ENCODE data around the gene PREX1.
A peak's percentile ranks its signal among the peaks of the same experiment; 100 is the strongest.

The PREX1 gene

DNA sequence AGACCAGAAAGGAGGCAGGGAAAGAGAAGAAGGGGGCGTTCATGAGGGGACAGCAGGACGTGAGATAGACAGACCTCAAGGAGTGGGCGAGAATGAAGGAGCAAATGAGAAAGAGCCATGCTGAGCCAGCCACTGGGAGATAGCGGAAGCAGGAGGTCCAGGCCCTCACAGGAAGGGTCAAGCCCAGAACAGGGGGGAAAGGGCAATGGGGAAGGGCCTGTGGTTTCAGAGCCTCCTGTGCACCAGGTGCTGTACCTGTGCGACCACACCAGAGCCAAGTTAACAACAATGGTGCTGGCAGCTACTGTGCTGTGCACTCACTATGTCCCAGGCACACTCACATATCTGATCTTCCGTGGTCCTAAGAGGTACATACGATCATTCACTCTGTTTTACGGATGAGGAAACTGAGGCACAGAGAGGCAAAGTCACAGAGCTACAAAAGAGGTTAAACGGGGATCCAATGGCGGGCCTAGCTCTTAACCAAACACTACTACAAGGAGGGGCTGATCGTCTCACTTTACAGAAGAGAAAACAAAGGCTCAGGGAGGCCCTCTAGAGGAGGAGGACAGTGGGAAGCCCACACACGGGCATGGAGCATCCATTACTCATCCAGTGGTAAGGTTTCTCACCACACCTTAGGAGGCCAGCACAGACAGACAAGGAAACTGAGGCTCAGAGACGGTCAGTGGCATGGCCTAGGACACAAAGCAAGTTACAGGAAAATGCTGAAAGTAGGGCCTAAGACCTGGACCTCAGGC lies 129.1 kb downstream of the PREX1 start:
- DNase-seq (ENCODE audit: low spot score), result no peak

DNA sequence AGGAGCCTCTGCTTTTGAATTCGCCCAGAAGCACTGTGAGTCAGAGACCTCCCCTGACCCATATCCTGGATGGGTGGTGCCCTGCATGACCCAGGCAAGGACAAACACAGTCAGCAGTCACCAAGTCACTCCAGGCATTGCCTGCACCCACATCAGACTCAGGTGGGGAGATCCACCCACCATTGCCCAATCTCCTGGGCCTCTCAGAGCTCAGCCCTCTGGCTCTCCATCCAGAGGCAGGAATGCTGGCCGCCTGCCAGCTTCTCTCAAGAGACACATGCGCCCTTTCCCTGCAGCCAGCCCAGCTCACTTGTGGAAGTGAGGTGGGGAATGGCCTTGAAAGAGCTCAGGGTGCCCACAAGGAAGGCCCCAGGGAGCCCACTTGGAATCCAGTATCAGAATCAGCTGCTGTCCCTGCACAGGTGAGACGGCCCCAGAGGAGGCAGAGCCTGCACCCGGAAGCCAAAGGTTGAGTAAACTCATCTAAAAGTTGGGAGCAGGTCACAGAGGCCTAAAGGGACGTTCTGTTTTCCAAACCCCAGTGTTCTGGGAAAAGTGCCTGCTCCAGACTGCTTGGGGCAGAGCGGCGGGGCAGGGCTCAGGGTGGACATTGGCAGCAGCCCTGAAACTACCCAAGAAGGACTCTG lies 129.8 kb downstream of the PREX1 start:
- no peak for DNase-seq (ENCODE audit: low spot score)

DNA sequence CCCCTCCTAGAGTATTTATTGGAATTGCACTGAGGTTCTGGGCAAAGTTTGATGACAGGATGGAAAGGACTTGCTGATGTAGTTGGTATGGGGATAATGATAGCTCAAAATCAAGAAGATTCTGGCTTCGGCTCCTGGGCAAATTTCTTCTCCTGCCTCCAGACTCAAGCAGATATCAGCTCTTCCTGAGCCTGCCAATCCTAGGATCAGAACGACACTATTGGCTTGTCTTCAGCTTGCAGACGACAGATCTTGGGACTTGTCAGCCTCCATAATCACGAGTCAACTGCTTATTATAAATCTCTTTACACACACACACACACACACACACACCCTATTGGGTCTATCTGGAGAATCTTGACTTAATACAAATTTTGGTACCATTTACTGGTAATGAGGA lies 131.1 kb downstream of the PREX1 start:
- DNase-seq (ENCODE audit: low spot score), result no peak

DNA sequence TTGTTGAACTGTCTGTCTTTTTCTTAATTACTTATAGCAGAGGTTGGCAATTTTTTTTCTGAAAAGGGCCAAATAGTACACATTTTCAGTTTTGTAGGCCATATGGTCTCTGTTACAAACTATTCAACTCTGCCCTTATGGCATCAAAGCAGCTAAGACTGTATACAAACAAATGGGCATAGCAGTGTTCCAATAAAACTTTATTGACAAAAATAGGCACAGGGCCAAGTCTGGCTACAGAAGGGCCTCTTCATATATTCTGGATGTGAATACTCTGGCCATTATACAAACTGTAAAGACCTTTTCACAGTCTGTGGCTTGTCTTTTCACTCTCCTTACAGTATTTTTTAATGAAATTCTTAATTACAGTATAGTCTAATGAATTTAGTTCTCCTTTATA lies 132.1 kb downstream of the PREX1 start:
- no peak for DNase-seq (ENCODE audit: low spot score)

DNA sequence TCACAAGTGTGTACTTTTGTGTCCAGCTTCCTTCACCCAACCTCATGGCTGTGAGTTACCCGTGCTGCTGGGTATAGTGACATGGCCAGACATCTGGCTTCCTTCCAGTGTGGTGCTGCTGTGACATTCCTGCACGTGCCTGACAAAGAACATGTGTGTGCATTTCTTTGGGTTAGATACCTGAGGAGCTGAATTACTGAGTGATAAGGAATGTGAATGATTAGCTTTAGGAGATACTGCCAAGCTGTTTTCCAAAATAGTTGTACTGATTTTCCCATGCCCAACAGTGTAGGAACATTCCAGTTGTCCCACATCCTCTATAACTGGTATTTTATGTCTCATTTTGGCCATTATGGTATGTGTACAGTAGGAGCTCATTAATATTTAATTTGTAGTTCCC lies 132.5 kb downstream of the PREX1 start:
- no peak for DNase-seq (ENCODE audit: low spot score)

DNA sequence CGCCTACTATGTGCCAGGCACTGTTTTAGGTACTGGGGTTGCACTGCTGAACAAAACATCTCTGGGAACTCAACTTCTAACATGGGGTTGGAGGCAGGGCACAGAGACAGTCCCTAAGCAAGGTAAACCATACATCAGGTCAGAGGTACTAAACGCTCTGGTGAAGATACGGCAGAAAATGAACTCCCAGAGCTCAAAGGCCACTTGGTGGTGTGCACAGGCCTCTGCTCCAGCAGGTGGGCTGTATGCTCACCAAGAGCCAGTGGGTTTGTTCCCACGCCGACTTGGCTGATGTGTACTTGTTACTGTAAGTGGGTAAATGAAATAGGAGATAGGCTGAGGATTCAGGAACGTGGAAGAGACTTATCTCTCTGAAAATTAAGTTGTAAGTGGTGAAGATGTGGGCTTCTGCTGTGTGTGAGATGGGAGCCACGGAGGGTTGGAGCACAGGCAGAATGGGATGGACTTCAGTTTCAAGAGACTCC lies 133.4 kb downstream of the PREX1 start:
- no peak for DNase-seq (ENCODE audit: low spot score)

DNA sequence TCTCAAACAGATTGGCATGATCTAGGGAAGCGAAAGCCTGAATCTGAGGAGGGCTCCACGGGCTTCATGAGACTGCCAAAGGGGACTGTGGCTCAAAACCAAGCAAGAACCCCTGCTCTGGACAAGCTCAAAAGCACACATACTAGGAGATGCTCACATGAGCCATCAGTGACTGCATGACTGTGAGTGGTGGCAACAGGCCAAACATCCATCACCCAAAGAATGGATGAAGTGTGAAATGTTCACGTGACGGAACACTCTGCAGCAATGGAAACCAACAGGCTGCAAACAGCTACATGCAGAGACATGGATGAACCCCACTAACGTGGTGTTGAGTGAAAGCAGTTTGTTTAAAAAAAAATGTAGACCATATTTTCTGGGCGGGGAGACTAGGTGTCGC lies 136.3 kb downstream of the PREX1 start:
- DNase-seq (ENCODE audit: low spot score), result no peak

DNA sequence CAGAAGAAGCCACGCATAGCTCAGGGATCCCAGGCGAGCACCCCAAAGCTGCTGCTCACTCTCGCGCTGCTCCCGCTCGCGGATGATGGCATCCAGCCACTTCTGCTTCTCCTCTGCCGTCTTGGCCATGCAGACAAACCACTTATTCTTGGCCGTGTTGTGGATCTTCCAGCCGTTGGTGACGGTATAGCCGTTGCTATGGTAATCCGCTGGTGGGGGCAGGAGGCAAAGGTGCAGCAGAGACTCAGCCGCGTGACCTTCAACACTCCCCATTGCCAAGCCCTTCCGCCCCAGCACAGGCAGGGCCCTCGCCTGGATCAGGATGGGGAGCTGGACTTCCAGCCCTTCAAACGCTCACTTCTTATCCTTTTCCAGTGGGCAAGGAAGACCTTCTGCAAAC lies 136.9 kb downstream of the PREX1 start:
- DNase-seq (ENCODE audit: low spot score), result no peak

DNA sequence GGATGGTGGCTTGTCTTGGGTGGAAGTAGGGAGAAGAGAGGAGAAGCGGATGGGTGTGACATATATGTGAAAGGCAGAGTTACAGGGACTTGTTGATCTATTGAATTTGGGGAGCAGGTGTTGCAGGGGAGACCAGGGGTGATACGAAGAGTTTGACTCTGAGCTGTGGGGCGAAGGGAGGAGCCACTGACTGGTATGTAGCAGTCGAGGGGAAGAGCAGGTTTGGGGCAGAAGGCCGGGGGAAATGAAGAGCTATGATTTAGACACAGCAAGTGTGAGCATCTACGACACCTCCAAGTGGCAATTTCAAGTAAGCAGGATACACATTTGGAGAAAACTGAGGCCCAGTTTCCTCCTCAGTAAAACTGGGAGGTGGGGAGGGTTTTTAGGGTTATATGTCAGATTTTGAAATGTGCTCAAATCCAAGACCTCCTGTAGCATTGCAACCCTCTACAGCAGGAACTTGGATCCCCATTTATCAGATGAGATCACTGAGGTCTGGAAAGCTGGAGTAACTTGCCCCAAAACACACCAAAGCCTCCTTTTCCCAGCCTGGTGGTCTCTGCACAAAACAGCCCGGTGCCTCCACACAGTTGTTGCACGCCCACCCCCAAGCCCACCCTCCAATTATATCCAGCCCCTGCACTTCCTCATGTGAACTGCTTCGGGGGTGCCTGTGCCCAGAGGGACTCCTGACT lies 137.8 kb downstream of the PREX1 start:
- no peak for DNase-seq (ENCODE audit: low spot score)

DNA sequence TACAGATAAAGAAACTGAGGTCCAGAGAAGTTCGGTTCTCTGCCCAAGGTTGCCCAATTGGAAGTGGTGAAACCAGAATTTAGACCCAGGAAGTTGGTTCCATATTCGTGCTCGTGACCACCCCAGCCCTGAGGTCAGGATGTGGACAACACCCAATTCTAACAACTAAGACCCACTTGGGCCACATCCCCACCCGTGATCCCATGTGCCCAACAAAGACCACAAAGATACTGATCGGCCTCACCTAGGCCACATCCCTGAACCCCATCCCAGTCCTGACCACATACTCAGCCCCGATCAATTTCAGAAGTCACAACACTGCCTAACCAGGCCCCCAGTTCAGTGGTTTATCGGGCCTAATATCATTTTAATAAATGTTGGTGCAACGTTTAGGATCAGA lies 138.4 kb downstream of the PREX1 start:
- DNase-seq (ENCODE audit: low spot score), result no peak

DNA sequence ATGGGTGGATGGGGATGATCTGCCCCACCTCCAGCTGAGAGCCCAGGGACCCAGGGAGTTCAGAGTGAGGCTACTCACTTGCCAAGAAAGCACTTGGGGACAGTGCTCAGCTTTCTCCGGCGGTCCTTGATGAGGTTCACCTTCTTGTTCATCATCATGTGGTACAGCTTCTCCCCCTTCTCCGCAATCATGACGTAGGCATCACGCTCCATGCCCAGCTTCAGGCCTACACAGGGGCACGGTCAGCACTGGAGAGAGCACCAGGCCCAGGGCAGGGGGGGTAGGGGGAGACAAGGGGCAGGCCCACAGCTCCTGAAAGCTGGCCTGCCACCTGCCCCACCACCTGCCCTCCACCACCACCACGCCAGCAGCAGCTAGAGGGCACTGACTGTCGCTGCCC lies 139.2 kb downstream of the PREX1 start:
- no peak for DNase-seq (ENCODE audit: low spot score)

DNA sequence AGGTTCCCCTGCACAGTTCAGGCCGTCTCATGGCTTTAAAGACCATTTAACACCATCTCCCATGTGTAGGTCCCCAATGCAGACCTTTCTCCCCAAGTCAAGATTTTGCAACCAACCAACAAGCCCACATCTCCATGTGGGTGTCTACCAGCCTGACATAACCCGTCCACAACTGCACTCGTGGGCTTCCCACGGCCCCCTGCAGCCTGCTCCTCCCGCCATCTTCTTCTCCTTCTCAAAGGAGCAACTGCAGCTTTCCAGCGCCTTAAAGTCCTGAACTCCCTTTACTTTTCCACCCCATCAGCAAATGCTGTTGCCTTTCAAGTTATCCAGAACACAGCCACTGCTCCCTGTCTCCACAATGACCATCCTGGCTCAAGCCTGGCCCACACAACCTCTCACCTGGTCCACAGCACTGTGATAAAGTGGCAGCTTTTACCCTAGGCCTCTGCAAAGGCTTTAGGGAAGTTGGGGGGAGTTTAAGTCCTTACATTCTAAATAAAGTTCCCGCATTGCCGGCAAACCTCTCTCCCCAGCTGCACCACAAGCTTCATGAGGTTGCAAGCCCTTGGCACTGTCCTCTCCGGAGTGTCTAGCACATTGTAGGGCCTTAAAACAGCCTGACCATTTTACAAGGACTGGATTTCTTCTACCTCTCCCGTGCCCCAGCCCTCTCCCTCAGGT lies 140.5 kb downstream of the PREX1 start:
- no peak for DNase-seq (ENCODE audit: low spot score)

DNA sequence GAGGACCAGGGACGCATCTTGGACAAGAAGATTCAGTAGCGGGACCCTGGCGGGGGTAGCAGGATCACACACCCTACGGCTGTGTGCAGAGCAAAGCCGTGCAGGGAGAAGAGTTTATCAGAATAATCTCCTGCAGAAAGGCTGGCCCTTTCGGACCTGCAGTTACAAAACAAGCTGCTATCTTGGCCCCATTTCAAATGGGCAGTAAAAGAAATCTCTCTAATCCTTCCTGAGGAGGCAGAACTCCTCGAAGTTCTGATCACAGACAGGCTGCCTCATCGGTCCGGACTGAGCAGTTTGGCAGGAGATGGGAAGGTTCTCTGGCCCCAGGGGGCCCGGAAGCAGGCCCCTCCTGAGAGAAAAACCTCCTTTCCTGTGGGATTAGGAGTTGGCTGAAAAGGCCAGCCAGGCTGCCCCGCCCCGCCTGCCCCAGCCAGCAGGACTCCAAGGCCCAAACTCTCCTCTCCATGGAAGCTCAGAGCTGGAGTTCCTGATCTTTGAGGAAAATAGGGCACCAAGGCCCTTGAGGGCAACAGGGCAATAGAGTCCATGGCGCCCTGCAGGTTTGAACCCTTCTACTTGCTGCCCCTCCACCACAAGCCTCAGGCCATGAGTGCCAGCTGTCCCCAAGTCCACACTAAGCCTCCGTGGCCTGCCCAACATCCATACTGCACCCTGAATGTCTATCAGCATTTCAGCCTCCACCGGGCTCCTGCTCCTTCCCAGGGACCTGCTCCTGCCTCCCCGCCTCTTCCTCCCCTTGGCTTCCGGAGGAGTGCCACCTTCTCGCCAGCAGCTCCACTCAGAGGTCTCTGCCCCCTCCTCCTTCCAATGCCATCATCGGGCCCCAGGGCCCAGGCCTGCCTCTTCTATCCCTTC lies 141.3 kb downstream of the PREX1 start:
- DNase-seq (ENCODE audit: low spot score), result peak; percentile 17

DNA sequence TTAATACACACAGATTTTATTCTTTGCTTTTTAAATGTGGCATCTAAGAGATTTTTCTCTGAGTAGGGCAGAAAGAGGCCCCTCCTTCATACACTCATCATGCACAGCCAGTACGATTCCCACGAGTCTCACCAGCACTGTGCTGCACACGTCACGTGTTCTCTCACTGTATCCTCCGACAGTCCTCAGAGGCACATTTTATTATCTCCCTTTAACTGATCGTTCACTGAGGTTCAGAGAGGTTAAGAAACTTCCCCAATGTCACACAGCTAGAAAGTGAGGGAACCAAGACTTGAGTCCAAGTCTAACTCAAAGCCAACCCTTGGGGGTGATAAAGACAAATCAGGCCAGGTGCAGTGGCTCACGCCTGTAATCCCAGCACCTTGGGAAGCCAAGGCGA lies 142.5 kb downstream of the PREX1 start:
- no peak for DNase-seq (ENCODE audit: low spot score)

DNA sequence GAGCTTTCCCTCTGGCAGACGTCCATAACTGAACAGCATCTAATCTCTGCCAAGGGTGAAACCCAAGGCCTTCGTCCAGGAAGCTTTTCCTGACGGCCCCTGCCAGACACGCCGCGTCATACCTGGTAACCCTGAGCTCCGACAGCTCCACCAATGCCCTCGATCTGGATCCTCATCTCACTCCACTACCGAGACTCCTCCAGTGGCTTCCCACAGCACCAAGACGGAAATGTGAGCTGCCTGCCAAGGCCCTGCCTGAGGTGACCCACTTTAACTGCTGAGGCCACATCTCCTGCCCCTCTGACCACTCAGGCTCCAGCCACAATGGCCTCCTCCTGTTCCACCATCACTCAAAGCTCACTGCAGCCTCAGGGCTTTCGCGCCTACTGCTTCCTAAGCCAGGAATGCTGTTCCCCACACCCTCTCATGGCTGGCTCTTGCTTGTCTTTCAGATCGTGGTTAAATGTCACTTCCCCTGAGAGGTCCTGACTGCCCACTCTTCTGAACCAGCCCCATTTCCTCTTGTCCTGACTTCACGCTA lies 143.2 kb downstream of the PREX1 start:
- DNase-seq (ENCODE audit: low spot score), result no peak

DNA sequence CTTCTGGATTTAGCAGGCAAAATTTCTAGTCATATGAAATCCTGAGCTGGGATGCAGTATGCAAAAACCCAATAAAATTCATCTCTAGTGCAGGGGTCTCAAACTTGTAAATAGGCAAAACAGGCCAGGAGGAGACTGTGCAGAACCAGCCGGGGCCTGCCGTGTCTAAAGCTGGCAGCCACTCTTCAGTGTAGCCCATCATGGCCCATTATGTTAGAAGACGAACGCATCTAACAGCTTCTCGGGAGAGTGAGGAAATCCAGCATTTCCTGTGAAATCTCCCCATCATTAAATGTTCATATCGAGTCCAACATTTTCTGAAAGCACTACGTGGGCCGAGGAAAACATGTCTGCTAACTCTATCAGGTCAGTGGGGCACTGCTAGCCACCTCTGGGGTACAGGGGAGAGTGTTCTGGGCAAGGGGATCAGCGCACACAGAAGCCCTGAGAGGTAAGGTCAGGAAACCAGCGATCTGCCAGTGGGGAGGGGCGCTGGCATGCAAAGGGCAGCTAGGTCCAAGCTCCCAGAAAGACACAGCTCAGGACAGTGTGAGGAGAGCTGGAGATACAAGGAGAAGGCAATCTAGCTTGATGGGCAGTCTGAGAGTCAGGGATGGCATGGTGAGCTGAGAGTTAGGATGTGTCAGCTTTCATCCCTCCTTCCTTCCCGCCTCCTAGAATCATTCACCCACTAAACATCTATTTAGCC lies 144.2 kb downstream of the PREX1 start:
- DNase-seq (ENCODE audit: low spot score), result no peak

DNA sequence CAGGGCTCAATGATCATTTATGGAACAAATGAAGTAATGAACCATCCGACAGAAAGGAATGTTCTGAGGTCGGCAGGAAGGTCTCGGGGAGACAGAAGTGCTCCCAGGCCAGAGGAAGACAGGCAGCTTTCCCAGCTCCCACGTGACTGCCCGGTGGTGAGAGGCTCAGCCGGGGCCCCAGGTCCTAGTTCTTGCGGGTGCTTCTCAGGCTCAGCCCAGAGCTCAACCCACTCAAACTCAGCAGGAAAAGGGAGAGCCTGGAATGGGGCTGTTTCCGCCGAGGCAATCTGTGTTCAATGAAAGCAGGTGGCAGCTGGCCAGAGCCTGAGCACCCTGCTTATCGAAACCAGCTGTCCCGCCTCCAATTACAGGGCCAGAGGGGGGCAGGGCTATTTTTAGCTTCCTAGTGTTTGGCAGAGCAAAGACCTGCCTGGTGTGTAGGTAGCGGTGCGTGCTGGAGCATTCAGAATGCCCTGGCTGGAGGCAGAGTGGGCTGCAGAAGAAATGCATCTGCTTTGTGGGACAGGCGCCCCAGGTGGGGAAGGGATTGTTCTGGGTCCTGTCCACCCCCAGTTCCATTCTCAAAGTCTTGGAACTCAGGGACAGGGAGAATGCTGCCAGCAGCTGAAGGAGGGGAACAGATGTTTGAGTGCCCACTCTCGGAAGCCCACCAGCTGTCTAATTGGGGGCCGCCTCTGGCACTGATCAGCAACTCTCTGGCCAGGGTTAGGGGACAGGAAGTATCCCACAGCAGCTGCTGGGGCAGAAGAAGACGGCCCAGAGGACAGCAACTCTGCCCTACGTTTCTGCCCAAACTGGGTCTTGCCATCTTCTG lies 145.1 kb downstream of the PREX1 start:
- no peak for DNase-seq (ENCODE audit: low spot score)

DNA sequence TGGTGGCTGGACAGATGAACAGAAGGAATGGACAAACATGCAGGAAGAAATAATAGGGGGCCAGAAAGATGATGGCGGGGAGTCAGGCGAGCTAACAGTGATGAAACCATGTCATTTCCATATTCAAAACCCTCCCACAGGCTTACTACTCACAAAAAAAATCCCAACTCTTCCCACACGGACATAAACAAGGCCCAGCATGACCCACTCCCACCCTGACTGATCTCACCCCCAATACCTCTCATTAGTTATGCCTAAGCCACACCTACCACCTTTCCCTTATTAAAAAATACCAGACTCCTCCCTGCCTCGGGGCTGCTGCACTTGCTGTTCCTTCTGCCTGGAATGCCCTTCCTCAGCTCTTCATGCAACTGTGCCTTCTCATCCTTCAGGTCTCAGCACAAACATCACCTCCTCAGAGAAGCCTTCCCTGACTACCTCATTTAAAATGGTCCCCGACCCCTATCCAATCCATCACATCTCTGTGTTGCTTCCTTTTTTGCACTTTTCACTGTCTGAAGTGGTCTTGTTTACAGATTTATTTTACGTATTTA lies 145.8 kb downstream of the PREX1 start:
- no peak for DNase-seq (ENCODE audit: low spot score)

DNA sequence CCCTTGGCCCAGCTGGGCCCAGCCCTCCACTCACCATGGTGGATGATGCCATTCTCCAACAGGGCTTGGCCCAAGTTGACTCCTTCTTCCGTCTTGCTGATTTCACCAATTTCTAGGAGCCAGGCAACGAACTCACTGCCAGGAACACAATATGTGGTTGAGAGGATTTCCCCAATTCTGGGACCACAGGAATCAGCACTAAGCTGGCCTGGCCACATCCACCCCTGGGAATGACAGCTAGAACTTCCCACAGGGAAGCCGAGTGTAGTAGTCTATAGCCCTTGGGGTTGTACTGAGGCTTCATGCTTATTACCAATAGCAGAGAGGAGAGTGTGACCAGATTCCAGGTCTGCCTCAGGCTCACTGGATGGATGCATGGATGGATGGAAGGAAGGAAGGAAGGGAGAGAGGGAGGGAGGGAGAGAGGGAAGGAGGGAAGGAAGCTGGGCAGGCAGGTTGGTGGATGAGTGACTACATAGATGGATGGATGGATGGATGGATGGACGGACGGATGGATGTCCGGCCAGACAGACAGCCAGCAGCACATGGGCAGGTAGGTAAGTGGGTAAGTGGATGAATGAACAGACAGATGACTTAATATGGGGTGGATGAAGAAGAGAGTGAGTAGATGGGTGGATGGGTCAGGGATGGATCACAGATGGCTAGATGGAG lies 146.5 kb downstream of the PREX1 start:
- DNase-seq (ENCODE audit: low spot score), result no peak

Data from cerebellar cortex (tissue), 1 donor.